HepG2 (cell line): ENCODE measurements around the gene PARK7. TPM values are rescaled to one million over a fixed set of nuclear protein-coding genes. Genes with fewer than 3 reads are reported as not detected.

Source experiments
- ATAD3A ChIP-seq: sonication (generic); formaldehyde crosslinking; IDR thresholded peaks from 2 replicates; pipeline ENCODE4 v1.4.0; 2020; ENCODE audit warnings: missing genetic modification reagents
- CHD2 ChIP-seq: IDR thresholded peaks from 2 replicates; pipeline ENCODE4 v1.6.1; 2011; ENCODE audit warnings: low read depth, low read length, improper control_type of control experiment
- HDAC6 ChIP-seq: fragments of 200-600 bp; sonication (generic); IDR thresholded peaks from 2 replicates; pipeline ENCODE4 v1.7.0; 2017; ENCODE audit warnings: mild to moderate bottlenecking, antibody characterized with exemption, low read length, low read depth
- HNF4G ChIP-seq, 2 experiments: sonication (generic) in 1 of 2; formaldehyde crosslinking in 1 of 2; IDR thresholded peaks; 2 replicates each; pipeline versions ENCODE4 v1.4.0 to v1.6.1; 2011 to 2020; ENCODE audit warnings: borderline replicate concordance in 2 of 2, low read depth in 2 of 2, mild to moderate bottlenecking in 2 of 2, low read length in 1 of 2, missing genetic modification reagents in 1 of 2, moderate library complexity in 1 of 2
- HOXA5 ChIP-seq: sonication (generic); formaldehyde crosslinking; IDR thresholded peaks from 2 replicates; pipeline ENCODE4 v1.4.0; 2020; ENCODE audit warnings: missing genetic modification reagents
- MEIS1 ChIP-seq: sonication (generic); formaldehyde crosslinking; IDR thresholded peaks from 2 replicates; pipeline ENCODE4 v1.9.0; 2021; ENCODE audit warnings: mild to moderate bottlenecking, missing genetic modification reagents, moderate library complexity, borderline replicate concordance
- PHF21A ChIP-seq: sonication (generic); formaldehyde crosslinking; IDR thresholded peaks from 2 replicates; pipeline ENCODE4 v1.5.0; 2020; ENCODE audit warnings: mild to moderate bottlenecking, missing genetic modification reagents
- RCOR2 ChIP-seq: IDR thresholded peaks from 2 replicates; pipeline ENCODE4 v1.6.1; 2016; ENCODE audit warnings: missing biosample characterization, missing genetic modification reagents
- RFX5 ChIP-seq: IDR thresholded peaks from 2 replicates; pipeline ENCODE4 v1.6.1; 2011; ENCODE audit warnings: low read depth, low read length, improper control_type of control experiment
- SMYD3 ChIP-seq: sonication (generic); formaldehyde crosslinking; IDR thresholded peaks from 2 replicates; pipeline ENCODE4 v1.8.1; 2023; ENCODE audit warnings: mild to moderate bottlenecking, missing genetic modification reagents
- TOPORS ChIP-seq: sonication (generic); formaldehyde crosslinking; IDR thresholded peaks from 2 replicates; pipeline ENCODE4 v1.8.0; 2023; ENCODE audit warnings: mild to moderate bottlenecking, missing genetic modification reagents
- ZFP82 ChIP-seq: sonication (generic); formaldehyde crosslinking; IDR thresholded peaks from 2 replicates; pipeline ENCODE4 v1.5.1; 2020; ENCODE audit warnings: mild to moderate bottlenecking, missing genetic modification reagents, borderline replicate concordance
- ZNF24 ChIP-seq: fragments of 450-650 bp; IDR thresholded peaks from 2 replicates; pipeline ENCODE4 v1.6.1; 2017; ENCODE audit warnings: antibody characterized with exemption, mild to moderate bottlenecking
- ZNF510 ChIP-seq: sonication (generic); formaldehyde crosslinking; IDR thresholded peaks from 2 replicates; pipeline ENCODE4 v1.4.0; 2020; ENCODE audit warnings: low read depth, mild to moderate bottlenecking, missing genetic modification reagents
- ZNF562 ChIP-seq: sonication (generic); formaldehyde crosslinking; IDR thresholded peaks from 2 replicates; pipeline ENCODE4 v1.8.0; 2022; ENCODE audit warnings: missing genetic modification reagents, borderline replicate concordance
- ZNF570 ChIP-seq: sonication (generic); formaldehyde crosslinking; IDR thresholded peaks from 2 replicates; pipeline ENCODE4 v1.4.0; 2020; ENCODE audit warnings: mild to moderate bottlenecking, missing genetic modification reagents, borderline replicate concordance
- ZNF670 ChIP-seq: sonication (generic); formaldehyde crosslinking; IDR thresholded peaks from 2 replicates; pipeline ENCODE4 v1.8.0; 2022; ENCODE audit warnings: mild to moderate bottlenecking, missing genetic modification reagents, borderline replicate concordance
- polyA plus RNA-seq, 8 experiments: library from polyadenylated mRNA; depleted of rRNA in 3 of 8; stranded (reverse) in 7 of 8; unstranded in 1 of 8; fragments of >200 nt; fragmentation: Illumina TruSeq in 4 of 8; extraction: Trizol in 4 of 8; gene quantifications; 2 replicates each; pipeline versions ENCODE4 v1.2.1 to v1.2.3, GENCODE V29; 2011 to 2016; ENCODE audit warnings: low read depth in 4 of 8, missing spikeins in 1 of 8, mixed read lengths in 1 of 8; ENCODE audit not compliant: insufficient read depth in 1 of 8
- total RNA-seq, 5 experiments: library from RNA; depleted of rRNA; stranded (reverse); fragments of >200 nt; fragmentation: Illumina TruSeq; extraction: Trizol; gene quantifications; 2 replicates each; pipeline ENCODE4 v1.2.3, GENCODE V29; 2016; ENCODE audit warnings: low read depth in 1 of 5
- TF ChIP-seq, protein P1 (sequence below), 2 experiments: sonication (generic) in 1 of 2; formaldehyde crosslinking in 1 of 2; IDR thresholded peaks; 2 replicates each; pipeline versions ENCODE4 v1.6.1 to v1.9.0; 2014 to 2022; ENCODE audit warnings: antibody characterized with exemption in 1 of 2, borderline replicate concordance in 1 of 2, inconsistent platforms in 1 of 2, low read depth in 1 of 2, missing genetic modification reagents in 1 of 2
- TF ChIP-seq, protein P2 (sequence below): sonication (generic); formaldehyde crosslinking; IDR thresholded peaks from 2 replicates; pipeline ENCODE4 v1.8.0; 2022; ENCODE audit warnings: mild to moderate bottlenecking, missing genetic modification reagents
- TF ChIP-seq, protein P3 (sequence below): IDR thresholded peaks from 2 replicates; pipeline ENCODE4 v1.6.1; 2016; ENCODE audit warnings: low read depth

The PARK7 gene
- total and polyA plus RNA-seq, 2 of the 13 experiments (the other 11 are each of a cell fraction or from before 2014, with no cell fraction given) = 212 to 296 TPM

DNA sequence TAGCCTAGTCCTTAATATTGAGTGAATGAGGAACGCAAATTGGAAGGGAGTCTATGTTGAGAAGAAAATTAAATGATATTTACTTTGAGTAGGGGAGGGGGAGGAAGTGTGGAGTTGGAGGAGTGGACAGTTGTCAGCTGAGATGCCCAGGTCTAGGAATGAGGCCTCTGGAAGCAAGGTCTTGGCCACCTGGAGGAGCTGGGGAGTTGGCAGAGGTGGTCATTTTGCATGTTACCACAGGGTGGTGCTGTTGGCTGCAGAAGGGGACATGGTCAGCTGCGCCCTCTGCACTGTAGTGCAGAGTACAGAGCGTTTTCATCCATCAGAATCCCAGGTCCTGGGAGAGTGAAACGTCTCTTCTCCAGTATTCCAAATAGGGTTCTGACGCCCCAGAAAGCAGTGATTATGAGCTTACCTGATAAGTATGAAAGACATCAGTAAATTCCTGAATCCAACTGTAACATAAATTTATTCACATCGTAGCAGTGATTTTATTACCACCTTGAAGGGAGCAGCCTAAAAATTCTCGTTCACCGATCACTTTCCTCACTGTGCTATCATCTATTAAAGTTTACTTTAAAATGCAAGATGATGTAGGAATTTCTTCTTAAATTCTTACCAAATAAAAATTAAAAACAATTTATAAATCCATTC lies 13.8 kb downstream of the PARK7 start (continued):
- TF ChIP-seq, protein P1, sequence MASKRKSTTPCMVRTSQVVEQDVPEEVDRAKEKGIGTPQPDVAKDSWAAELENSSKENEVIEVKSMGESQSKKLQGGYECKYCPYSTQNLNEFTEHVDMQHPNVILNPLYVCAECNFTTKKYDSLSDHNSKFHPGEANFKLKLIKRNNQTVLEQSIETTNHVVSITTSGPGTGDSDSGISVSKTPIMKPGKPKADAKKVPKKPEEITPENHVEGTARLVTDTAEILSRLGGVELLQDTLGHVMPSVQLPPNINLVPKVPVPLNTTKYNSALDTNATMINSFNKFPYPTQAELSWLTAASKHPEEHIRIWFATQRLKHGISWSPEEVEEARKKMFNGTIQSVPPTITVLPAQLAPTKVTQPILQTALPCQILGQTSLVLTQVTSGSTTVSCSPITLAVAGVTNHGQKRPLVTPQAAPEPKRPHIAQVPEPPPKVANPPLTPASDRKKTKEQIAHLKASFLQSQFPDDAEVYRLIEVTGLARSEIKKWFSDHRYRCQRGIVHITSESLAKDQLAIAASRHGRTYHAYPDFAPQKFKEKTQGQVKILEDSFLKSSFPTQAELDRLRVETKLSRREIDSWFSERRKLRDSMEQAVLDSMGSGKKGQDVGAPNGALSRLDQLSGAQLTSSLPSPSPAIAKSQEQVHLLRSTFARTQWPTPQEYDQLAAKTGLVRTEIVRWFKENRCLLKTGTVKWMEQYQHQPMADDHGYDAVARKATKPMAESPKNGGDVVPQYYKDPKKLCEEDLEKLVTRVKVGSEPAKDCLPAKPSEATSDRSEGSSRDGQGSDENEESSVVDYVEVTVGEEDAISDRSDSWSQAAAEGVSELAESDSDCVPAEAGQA (IDR thresholded peaks at IDR 0.05; ENCODE audit: low read depth) = no peak
- TF ChIP-seq, protein P1 (CRISPR knock-in tag; IDR thresholded peaks at IDR 0.05; ENCODE audit: borderline replicate concordance) = no peak
- TF ChIP-seq HDAC6 = no peak
- TF ChIP-seq ZNF562 (CRISPR knock-in tag) = no peak
- no peak for TF ChIP-seq RFX5
- no peak for TF ChIP-seq HOXA5 (CRISPR knock-in tag)
- no peak for TF ChIP-seq PHF21A
- no peak for TF ChIP-seq CHD2
- no peak for TF ChIP-seq ZNF670 (CRISPR knock-in tag)
- no peak for TF ChIP-seq ZNF570
- TF ChIP-seq SMYD3 (CRISPR knock-in tag) = no peak
- TF ChIP-seq, protein P2, sequence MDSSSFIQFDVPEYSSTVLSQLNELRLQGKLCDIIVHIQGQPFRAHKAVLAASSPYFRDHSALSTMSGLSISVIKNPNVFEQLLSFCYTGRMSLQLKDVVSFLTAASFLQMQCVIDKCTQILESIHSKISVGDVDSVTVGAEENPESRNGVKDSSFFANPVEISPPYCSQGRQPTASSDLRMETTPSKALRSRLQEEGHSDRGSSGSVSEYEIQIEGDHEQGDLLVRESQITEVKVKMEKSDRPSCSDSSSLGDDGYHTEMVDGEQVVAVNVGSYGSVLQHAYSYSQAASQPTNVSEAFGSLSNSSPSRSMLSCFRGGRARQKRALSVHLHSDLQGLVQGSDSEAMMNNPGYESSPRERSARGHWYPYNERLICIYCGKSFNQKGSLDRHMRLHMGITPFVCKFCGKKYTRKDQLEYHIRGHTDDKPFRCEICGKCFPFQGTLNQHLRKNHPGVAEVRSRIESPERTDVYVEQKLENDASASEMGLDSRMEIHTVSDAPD = no peak
- no peak for TF ChIP-seq ZNF510
- TF ChIP-seq HNF4G (IDR thresholded peaks at IDR 0.05; ENCODE audit: borderline replicate concordance, low read depth, low read length) = peak; percentile 94
- peak; percentile 80; the same call in 1 of the 2 replicates for TF ChIP-seq HNF4G (CRISPR knock-in tag; IDR thresholded peaks at IDR 0.05; ENCODE audit: borderline replicate concordance, low read depth)
- no peak for TF ChIP-seq TOPORS (CRISPR knock-in tag)
- TF ChIP-seq RCOR2 = no peak
- no peak for TF ChIP-seq ZNF24
- no peak for TF ChIP-seq ZFP82 (CRISPR knock-in tag)
- no peak for TF ChIP-seq ATAD3A (CRISPR knock-in tag)
- TF ChIP-seq MEIS1 (CRISPR knock-in tag) = no peak
- TF ChIP-seq, protein P3, sequence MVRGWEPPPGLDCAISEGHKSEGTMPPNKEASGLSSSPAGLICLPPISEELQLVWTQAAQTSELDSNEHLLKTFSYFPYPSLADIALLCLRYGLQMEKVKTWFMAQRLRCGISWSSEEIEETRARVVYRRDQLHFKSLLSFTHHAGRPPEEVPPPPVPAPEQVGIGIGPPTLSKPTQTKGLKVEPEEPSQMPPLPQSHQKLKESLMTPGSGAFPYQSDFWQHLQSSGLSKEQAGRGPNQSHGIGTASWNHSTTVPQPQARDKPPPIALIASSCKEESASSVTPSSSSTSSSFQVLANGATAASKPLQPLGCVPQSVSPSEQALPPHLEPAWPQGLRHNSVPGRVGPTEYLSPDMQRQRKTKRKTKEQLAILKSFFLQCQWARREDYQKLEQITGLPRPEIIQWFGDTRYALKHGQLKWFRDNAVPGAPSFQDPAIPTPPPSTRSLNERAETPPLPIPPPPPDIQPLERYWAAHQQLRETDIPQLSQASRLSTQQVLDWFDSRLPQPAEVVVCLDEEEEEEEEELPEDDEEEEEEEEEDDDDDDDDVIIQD (CRISPR knock-in tag) = peak; percentile 82
